ENCODE data around the gene NXN.

- TF ChIP-seq POLR2A (IDR thresholded peaks at IDR 0.05) (no peak), CTCF (IDR thresholded peaks at IDR 0.05) (no peak)
These were observed 138.3 kb downstream of the NXN start for GRCh38 chr17:841313-841712.
